Pancreas (tissue), 10 donors: ENCODE measurements around the gene TNIK. TPM values are rescaled to one million over a fixed set of nuclear protein-coding genes. Genes with fewer than 3 reads are reported as not detected.

ENCODE experiments used
- ATAC-seq, 4 donors: fragments of 200-7000 bp; cut with Tn5 transposase; one replicate each; pipeline versions ENCODE4 v1.8.0 to v1.9.1; 2020; ENCODE audit warnings: mild to moderate bottlenecking in 4 of 4, moderate library complexity in 4 of 4
- DNase-seq, 6 donors: peaks; one replicate each; pipeline ENCODE4 v3.0.0-alpha.2; 2020
- FAIRE-seq: peaks from 2 replicates; lab custom pipeline; 2012; peaks lifted over from hg19 to GRCh38; lab: Jason Lieb, UNC
- H3K27ac ChIP-seq, 4 donors: fragments of 200-600 bp; sonication (generic); 1 replicate in 3 of 4; 2 replicates in 1 of 4; pipeline versions ENCODE4 v1.5.0 to v1.8.0; 2020
- H3K27me3 ChIP-seq, 4 donors: fragments of 200-600 bp; one replicate each; pipeline ENCODE4 v1.8.0; 2021
- H3K36me3 ChIP-seq, 3 donors: fragments of 200-600 bp; sonication (generic) in 1 of 3; one replicate each; pipeline versions ENCODE4 v1.5.0 to v1.8.0; 2020 to 2021
- H3K4me1 ChIP-seq, 3 donors: fragments of 200-600 bp; one replicate each; pipeline ENCODE4 v1.8.0; 2021
- H3K4me3 ChIP-seq, 4 donors: fragments of 200-600 bp; sonication (generic) in 2 of 4; one replicate each; pipeline versions ENCODE4 v1.5.0 to v1.8.0; 2020 to 2021
- H3K9me3 ChIP-seq, 4 donors: fragments of 200-600 bp; one replicate each; pipeline ENCODE4 v1.8.0; 2021
- CTCF ChIP-seq, 4 donors: fragments of 200-600 bp; sonication (generic) in 3 of 4; IDR thresholded peaks; one replicate each; pipeline versions ENCODE4 v1.5.0 to v1.8.0; 2021; ENCODE audit warnings: antibody characterized with exemption in 4 of 4
- WGBS, 2 donors: extraction: QIAGEN DNeasy Blood & Tissue Kit; methylation state at CpG; one replicate each; pipeline ENCODE4 v1.1.7; 2013; 5-methylcytosine and 5-hydroxymethylcytosine counted together
- intact Hi-C, 3 donors: fragments of 100-400 bp; cut with DNase I; formaldehyde crosslinking; loops; one replicate each; pipeline versions ENCODE4 v1.11.1 to v1.14.2; 2022
- polyA plus RNA-seq, 2 donors: library from polyadenylated mRNA; stranded (reverse); fragments of 200-250 nt; gene quantifications; one replicate each; pipeline ENCODE4 v1.2.3, GENCODE V29; 2013
- total RNA-seq, 6 donors: library from RNA; stranded (reverse); fragmentation: NEBNext Ultra II Directional in 4 of 6; extraction: Animal tissue kit (Norgen Biotek cat#: 25700) in 4 of 6; gene quantifications; one replicate each; pipeline versions ENCODE4 v1.2.1 to v1.2.4, GENCODE V29; 2021 to 2023
- donor health status: healthy with polysubstance abuse.
- donor health status: DM: no; HTN: no; CAD: no; lungs with moderate emphysema.
- donor health status: DM: no; HTN: no; CAD: no.
- donor health status: control.
- donor health status: control.
- donor health status: Bipolar disorder and iron deficiency.
- donor health status: DM: yes; HTN: yes; CAD: no.
- donor health status: DM: no; HTN: no; CAD: no.
- donor health status: DM: no; HTN: no; CAD: no.
- donor health status: DM: yes; HTN: yes; CAD: no.

Gene TNIK
- total and polyA plus RNA-seq, 8 donors, result 3.5 to 13.6 (median 5.8) TPM

GRCh38 chr3:171456765-171457606, 3.2 kb downstream of the TNIK start:
- TF ChIP-seq CTCF (IDR thresholded peaks at IDR 0.05), result no peak
- FAIRE-seq (no peak), DNase-seq (no peak), ATAC-seq (no peak)
- WGBS, 2 donors, result 41 to 48% methylated on average over 6 of the region's 6 CpGs
- Histone ChIP-seq H3K36me3 (no peaks in the 10 kb centered on the region), H3K4me3 (no peak overlapping the region), H3K27me3 (no peaks in the 10 kb centered on the region), H3K4me1 (peaks cover 3 to 22% (median 14%) of the 10 kb centered on the region in 3 donors), H3K27ac (no peak overlapping the region), H3K9me3 (no peaks in the 10 kb centered on the region)
- intact Hi-C loops, result loop anchor here in 1 of 3 donors (10.0 kb wide), 1 partner anchor 112 kb away; no protein-coding TSS in a partner anchor

DNA sequence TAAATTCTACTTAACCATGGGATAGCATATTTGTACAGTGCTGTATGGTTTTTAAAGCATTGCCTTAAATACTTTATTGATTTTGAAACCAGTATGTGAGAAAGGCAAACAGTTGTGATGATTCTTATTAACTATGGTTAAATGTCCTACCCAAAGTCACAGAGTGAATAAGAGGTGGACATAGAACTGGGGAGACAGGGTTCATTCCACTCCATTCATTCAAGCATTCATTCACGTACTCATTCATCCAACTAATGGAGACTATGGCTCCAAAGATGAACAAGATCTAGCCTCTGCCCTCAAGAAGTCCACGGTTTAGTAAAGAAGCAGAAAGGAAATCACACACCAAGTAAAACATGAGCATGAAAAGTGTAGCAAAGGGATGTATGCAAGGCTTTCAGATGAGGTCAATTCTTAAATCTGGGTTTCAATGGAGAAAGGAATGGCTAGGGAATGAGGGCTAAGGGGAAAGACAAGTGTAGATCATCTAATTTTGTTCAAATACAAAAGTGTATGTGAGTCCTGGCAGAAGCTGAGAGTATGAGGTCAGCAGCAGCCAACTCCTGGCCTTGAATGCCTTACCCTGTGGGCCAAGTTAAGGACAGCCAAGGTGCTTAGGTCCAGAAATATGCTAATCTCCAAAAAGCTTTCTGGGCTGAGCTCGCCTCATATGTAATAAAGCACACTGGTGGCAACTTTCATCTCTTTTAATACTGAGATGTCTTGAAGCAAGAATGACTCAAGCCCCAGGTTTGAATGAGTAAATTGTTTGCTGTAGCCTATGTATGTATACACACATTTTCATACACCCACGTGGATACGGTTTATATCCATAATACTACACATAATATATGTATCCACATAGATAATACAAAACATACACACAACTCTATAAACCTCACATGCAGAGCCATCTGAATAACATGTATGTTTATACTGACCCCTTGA, 4.3 kb downstream of the TNIK start:
- whole genome bisulfite sequencing, 2 donors, result 44 to 52% methylated on average over 5 of the region's 5 CpGs
- intact Hi-C loops, result loop anchor here in 1 of 3 donors (10.0 kb wide), 1 partner anchor 111 kb away; no protein-coding TSS in a partner anchor
- H3K9me3 ChIP-seq, result no peaks in the 10 kb centered on the region
- TF ChIP-seq CTCF (IDR thresholded peaks at IDR 0.05), result no peak
- peaks cover 3 to 18% (median 14%) of the 10 kb centered on the region in 3 donors for H3K4me1 ChIP-seq
- H3K36me3 ChIP-seq, result no peaks in the 10 kb centered on the region
- DNase-seq (peak in 4 of 6 donors; percentile 13 to 39 (median 30)), FAIRE-seq (no peak), ATAC-seq (peak in 2 of 4 donors; percentile 4 to 19)
- no peak overlapping the region for H3K27ac ChIP-seq
- H3K27me3 ChIP-seq, result no peaks in the 10 kb centered on the region
- H3K4me3 ChIP-seq, result no peak overlapping the region

DNA sequence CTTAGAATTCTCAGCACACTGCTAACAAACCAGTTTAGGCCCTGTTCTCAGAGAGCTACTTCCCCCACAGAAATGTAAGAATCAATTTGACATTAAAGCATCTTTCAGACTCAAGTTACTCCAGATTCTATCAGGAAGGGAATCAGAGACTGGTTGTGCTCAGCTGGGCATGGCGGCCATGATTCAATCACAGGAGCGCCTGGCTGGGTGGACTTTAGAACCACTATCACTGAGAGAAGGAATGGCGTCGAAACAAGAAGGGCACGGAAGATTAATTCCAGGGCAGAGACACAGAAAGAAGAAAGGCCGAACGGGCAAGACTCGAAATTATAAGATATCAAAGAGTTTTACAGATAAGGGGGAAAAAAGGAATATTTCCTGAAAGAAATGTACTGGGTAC, 6.2 kb downstream of the TNIK start:
- Histone ChIP-seq H3K4me3 (no peak overlapping the region), H3K4me1 (peaks cover 3 to 18% (median 14%) of the 10 kb centered on the region in 3 donors), H3K27me3 (no peaks in the 10 kb centered on the region), H3K27ac (peak overlapping the region in 1 of 4 donors; percentile 5), H3K36me3 (no peaks in the 10 kb centered on the region), H3K9me3 (no peaks in the 10 kb centered on the region)
- 60 to 62% methylated on average over 8 of the region's 8 CpGs for WGBS, 2 donors
- FAIRE-seq (no peak), DNase-seq (no peak), ATAC-seq (no peak)
- no peak for TF ChIP-seq CTCF (IDR thresholded peaks at IDR 0.05)
- intact Hi-C loops, result loop anchor here in 1 of 3 donors (10.0 kb wide), 1 partner anchor 109 kb away; no protein-coding TSS in a partner anchor

DNA sequence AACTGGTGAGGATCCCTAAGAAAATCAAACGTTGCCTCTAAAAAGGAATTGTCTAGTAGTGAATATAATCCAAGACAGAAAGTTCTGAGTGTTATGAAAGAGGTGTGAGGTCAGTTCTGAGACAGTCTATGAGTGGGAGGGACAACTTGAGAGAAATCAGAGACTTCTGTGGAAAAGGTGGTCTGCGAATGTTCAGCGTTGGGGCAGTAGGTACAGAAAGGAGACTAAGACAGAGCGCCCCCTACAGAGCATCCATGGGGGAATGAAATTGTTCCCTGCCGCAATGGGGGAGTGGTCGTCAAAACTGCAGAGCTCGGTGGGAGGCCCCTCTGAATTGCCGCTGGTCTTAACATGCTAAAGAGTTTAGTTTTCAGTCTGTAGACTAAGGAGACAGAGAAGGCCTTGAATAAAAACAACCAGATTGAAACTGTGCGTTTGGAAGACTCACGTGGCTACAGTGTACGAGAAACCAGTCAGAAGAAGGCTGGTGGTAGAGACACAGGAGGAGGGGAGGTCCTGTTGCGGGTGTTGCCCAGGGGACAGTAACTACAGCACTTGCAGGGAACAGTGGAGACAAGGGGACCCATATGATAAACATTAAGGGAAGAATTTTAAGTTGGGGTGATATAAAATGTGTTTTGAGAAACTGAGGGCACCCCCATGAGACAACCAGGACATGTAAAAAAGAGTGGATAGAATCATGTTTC, 6.9 kb downstream of the TNIK start:
- intact Hi-C loops, result loop anchor here in 1 of 3 donors (10.0 kb wide), 1 partner anchor 109 kb away; no protein-coding TSS in a partner anchor
- no peak for TF ChIP-seq CTCF (IDR thresholded peaks at IDR 0.05)
- Histone ChIP-seq H3K9me3 (no peaks in the 10 kb centered on the region), H3K4me3 (no peak overlapping the region), H3K4me1 (peaks cover 3 to 18% (median 14%) of the 10 kb centered on the region in 3 donors), H3K36me3 (no peaks in the 10 kb centered on the region), H3K27me3 (no peaks in the 10 kb centered on the region), H3K27ac (no peak overlapping the region)
- WGBS, 2 donors, result 83% methylated on average over 12 of the region's 12 CpGs
- no peak for DNase-seq
- ATAC-seq, result no peak
- no peak for FAIRE-seq
